ENCODE data around the gene CFD.

CFD gene

GRCh38 chr19:890831-891230, 31.4 kb downstream of the CFD start:
- DNase-seq, result no peak

GRCh38 chr19:891421-892200, 32.1 kb downstream of the CFD start:
- peak in 1 of 2 donors; percentile 38 for DNase-seq

GRCh38 chr19:892243-892893, 32.9 kb downstream of the CFD start:
- no peak for DNase-seq

- peak; percentile 93 for DNase-seq
Measured at GRCh38 chr19:892894-893689, 33.6 kb downstream of the CFD start, which contains the start of the genes MED16 and RNU6-9. Gene MED16, minus strand, starts transcription at chr19:893187. Its CDS starts 2,056 bp downstream, at chr19:891131. Gene RNU6-9, plus strand, starts transcription at chr19:893484.

- DNase-seq, result no peak
Measured at GRCh38 chr19:896434-896833, 37.0 kb downstream of the CFD start.

- no peak for DNase-seq
Measured at GRCh38 chr19:896999-897398, 37.5 kb downstream of the CFD start.

- DNase-seq, result no peak
Measured at GRCh38 chr19:897442-898039, 38.1 kb downstream of the CFD start.

GRCh38 chr19:898663-899062, 39.2 kb downstream of the CFD start:
- DNase-seq, result peak in 1 of 2 donors; percentile 63

GRCh38 chr19:899336-900042, 40.0 kb downstream of the CFD start:
- no peak for DNase-seq

GRCh38 chr19:900043-900301, 40.5 kb downstream of the CFD start:
- DNase-seq, result no peak

- peak; percentile 50 to 60 for DNase-seq
Measured at GRCh38 chr19:900302-901111, 41.0 kb downstream of the CFD start.

GRCh38 chr19:901216-902092, 42.0 kb downstream of the CFD start:
- no peak for DNase-seq

- DNase-seq, result no peak
Measured at GRCh38 chr19:902093-902370, 42.6 kb downstream of the CFD start.

- DNase-seq, result no peak
Measured at GRCh38 chr19:902446-903226, 43.2 kb downstream of the CFD start.

GRCh38 chr19:903266-903797, 43.9 kb downstream of the CFD start:
- DNase-seq, result no peak

- no peak for DNase-seq
Measured at GRCh38 chr19:904545-904944, 45.1 kb downstream of the CFD start.

- peak; percentile 45 to 46 for DNase-seq
Measured at GRCh38 chr19:906480-906879, 47.0 kb downstream of the CFD start.

GRCh38 chr19:907183-907853, 47.9 kb downstream of the CFD start:
- DNase-seq, result peak; percentile 38 to 77

All from CD4-positive, alpha-beta T cell treated with Interleukin-1 beta for 1 hour (primary cell).